Epithelial cell of prostate (primary cell): ENCODE measurements around the gene FBXO21.
"Not testable (repeated sequence)": the region's sequence is repeated elsewhere in the genome, so short reads cannot be mapped to it uniquely, and the experiment has no call there.

ENCODE experiments used
- DNase-seq: peaks from one replicate; pipeline ENCODE4 v3.0.0-alpha.2; 2011; ENCODE audit warnings: low read depth, low spot score
- H3K27ac ChIP-seq: fragments of 450-650 bp; 2 replicates; pipeline ENCODE4 v1.5.1; 2017; ENCODE audit warnings: mild to moderate bottlenecking

The FBXO21 gene

GRCh38 chr12:117202556-117202955 lies 12.3 kb upstream of the FBXO21 start:
- no peak for DNase-seq
- no peak overlapping the region for H3K27ac ChIP-seq

- H3K27ac ChIP-seq, result no peak overlapping the region
- DNase-seq, result no peak
These were observed 11.8 kb upstream of the FBXO21 start for GRCh38 chr12:117202033-117202432.

- not testable (repeated sequence) for DNase-seq, H3K27ac ChIP-seq
These were observed 9.9 kb upstream of the FBXO21 start for GRCh38 chr12:117199956-117200744.

GRCh38 chr12:117196334-117196733 lies 6.1 kb upstream of the FBXO21 start:
- H3K27ac ChIP-seq, DNase-seq: not testable (repeated sequence)

DNA sequence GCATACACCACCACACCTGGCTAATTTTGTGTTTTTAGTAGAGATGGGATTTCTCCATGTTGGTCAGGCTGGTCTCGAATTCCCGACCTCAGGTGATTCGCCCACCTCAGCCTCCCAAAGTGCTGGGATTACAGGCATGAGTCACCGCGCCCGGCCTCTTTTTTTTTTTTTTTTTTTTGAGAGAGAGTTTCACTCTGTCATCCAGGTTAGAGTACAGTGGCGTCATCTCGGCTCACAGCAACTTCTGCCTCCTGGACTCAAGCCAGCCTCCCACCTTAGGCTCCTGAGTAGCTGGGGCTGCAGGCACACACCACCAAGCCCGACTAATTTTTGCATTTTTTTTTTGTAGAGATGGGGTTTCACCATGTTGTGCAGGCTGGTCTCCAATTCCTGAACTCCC lies 4.8 kb upstream of the FBXO21 start:
- H3K27ac ChIP-seq, DNase-seq: not testable (repeated sequence)

- no peak for DNase-seq
- H3K27ac ChIP-seq, result no peak overlapping the region
These were observed 3.6 kb upstream of the FBXO21 start for GRCh38 chr12:117193903-117194302.

- DNase-seq, H3K27ac ChIP-seq: not testable (repeated sequence)
These were observed 2.3 kb upstream of the FBXO21 start for GRCh38 chr12:117192581-117192980.

GRCh38 chr12:117192057-117192456 lies 1.8 kb upstream of the FBXO21 start:
- H3K27ac ChIP-seq, result no peak overlapping the region
- no peak for DNase-seq

DNA sequence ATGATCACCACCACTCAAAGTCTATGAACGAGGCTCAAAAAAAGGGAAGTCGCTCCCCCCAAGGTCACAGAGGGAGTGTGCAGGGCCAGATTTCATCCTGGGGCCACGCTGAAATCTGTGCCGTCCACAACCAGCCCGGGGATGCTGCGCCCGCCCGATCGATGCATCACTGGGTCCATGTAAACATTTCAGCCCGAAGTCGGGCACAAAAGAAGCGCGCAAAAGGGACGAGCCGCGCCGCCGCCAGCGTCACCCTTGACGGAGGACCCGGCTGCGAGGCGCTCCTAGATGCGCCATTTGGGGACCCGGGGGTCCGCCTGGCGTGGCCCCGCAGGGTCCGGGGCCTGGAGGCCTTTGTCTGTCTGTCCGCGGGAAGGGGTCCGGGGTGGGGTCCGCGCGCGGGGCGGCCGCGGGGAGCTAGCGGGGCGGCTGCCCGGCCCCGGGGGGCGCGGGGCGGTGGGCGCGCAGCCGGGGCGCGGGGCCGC lies 503 bp downstream of the FBXO21 start:
- peak overlapping the region; percentile 9 for H3K27ac ChIP-seq
- DNase-seq, result no peak

GRCh38 chr12:117188961-117189724 lies 1.1 kb downstream of the FBXO21 start:
- no peak for DNase-seq
- H3K27ac ChIP-seq, result no peak overlapping the region

GRCh38 chr12:117188121-117188665 lies 2.1 kb downstream of the FBXO21 start:
- H3K27ac ChIP-seq, result no peak overlapping the region
- no peak for DNase-seq

GRCh38 chr12:117187421-117187820 lies 2.8 kb downstream of the FBXO21 start:
- no peak overlapping the region for H3K27ac ChIP-seq
- no peak for DNase-seq

DNA sequence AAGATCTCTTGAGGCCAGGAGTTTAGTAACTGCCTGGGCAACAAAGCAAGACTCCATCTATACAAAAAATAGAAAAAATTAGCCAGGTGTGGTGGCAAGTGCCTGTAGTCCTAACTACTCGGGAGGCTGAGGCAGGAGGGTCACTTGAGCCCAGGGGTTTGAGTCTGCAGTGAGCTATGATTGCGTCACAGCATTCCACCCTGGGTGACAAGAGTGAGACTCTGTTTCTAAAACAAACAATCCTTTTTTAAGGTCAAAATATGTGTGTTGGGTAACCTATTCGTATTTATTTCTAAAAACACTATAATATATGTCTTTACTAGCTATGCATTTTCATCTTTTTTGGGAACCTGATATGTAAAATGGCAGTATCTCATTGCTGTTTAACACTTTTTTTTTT lies 7.4 kb downstream of the FBXO21 start:
- no peak for DNase-seq
- no peak overlapping the region for H3K27ac ChIP-seq

- H3K27ac ChIP-seq, DNase-seq: not testable (repeated sequence)
These were observed 8.8 kb downstream of the FBXO21 start for GRCh38 chr12:117181468-117181843.

- DNase-seq, result no peak
- no peak overlapping the region for H3K27ac ChIP-seq
These were observed 9.4 kb downstream of the FBXO21 start for GRCh38 chr12:117180758-117181467.

GRCh38 chr12:117178745-117179144 lies 11.5 kb downstream of the FBXO21 start:
- DNase-seq, result no peak
- H3K27ac ChIP-seq, result no peak overlapping the region

GRCh38 chr12:117178301-117178700 lies 12.0 kb downstream of the FBXO21 start:
- no peak overlapping the region for H3K27ac ChIP-seq
- no peak for DNase-seq

- H3K27ac ChIP-seq, result no peak overlapping the region
- no peak for DNase-seq
These were observed 18.1 kb downstream of the FBXO21 start for GRCh38 chr12:117172168-117172567.

DNA sequence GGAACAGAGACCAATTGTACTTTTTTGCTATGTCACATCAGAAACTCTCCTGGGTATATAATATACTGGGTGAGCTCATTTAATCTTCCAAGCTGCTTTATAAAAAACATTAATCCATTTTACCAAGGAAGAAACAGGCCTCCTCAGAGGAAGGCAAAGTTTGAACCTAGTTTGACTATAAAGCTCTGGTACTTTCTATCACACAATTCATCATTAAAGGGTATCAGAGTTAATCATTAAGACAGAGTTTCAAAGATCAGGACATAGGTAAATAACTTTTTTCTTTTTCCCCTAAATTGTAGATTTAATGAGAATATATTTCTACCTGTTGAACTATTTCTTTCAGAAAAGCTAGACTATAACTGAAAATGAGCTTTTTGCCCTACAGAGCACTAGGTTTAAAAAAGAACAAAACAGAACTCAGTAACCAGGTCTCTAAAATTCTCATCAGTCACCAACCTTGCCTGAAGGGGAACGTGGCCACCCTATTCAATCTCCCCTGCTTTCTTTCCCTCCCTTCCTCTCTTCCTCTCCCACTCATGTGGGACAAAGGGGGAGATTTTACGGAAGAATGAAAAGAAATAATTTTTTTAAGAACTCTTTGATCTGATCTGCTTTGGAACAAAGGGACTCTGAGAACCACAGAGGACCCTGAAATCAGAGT lies 18.6 kb downstream of the FBXO21 start:
- DNase-seq, result no peak
- H3K27ac ChIP-seq, result no peak overlapping the region

DNA sequence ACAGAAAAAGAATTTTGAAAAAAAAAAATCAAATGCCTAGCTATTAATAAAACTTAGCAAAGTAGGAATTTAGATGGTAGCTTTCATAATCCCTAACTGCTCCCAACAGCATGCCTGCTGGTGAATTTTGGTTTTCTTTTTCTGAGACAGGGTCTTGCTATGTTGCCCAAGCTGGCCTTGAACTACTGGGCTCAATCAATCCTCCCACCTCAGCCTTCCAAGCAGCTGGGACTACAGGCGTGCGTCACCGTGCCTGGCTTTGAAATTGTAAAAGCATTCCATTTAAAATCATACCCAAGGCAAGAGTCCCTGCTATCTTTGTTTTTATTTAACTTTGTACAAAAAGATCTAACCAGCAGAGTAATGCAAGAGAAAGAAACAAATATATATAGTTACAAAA lies 20.7 kb downstream of the FBXO21 start:
- H3K27ac ChIP-seq, result no peak overlapping the region
- no peak for DNase-seq
